Prostate gland (tissue), 2 donors: ENCODE results near the gene FREM2. TPM values are rescaled to one million over a fixed set of nuclear protein-coding genes. Genes with fewer than 3 reads are reported as not detected.

ENCODE experiments used
- DNase-seq: peaks from one replicate; pipeline ENCODE4 v3.0.0-alpha.2; 2019; ENCODE audit warnings: low spot score
- H3K27ac ChIP-seq, 2 donors: fragments of 200-600 bp; sonication (generic); 2 replicates each; pipeline ENCODE4 v1.5.1; 2017 to 2019
- H3K27me3 ChIP-seq: fragments of 200-600 bp; sonication (generic); replicated peaks from 2 replicates; pipeline ENCODE4 v1.5.1; 2019; ENCODE audit not compliant: insufficient read depth
- H3K36me3 ChIP-seq, 2 donors: fragments of 200-600 bp; sonication (generic); 1 replicate in 1 of 2; 2 replicates in 1 of 2; pipeline versions ENCODE4 v1.5.1 to v1.8.1; 2017 to 2019
- H3K4me1 ChIP-seq: fragments of 200-600 bp; sonication (generic); replicated peaks from 2 replicates; pipeline ENCODE4 v1.5.1; 2019
- H3K4me3 ChIP-seq, 2 donors: fragments of 200-600 bp; sonication (generic); 2 replicates each; pipeline ENCODE4 v1.5.1; 2017 to 2019
- H3K9me3 ChIP-seq: fragments of 200-600 bp; sonication (generic); 2 replicates; pipeline ENCODE4 v1.5.1; 2017
- CTCF ChIP-seq, 4 experiments: fragments of 200-600 bp in 2 of 4; fragments of 450-650 bp in 2 of 4; sonication (generic) in 2 of 4; IDR thresholded peaks; 1 replicate in 3 of 4; 2 replicates in 1 of 4; pipeline ENCODE4 v1.5.1; 2016 to 2019; ENCODE audit warnings: antibody characterized with exemption in 4 of 4, mild to moderate bottlenecking in 2 of 4, moderate library complexity in 2 of 4
- POLR2A ChIP-seq: fragments of 450-650 bp; IDR thresholded peaks from one replicate; pipeline ENCODE4 v1.6.1; 2016; ENCODE audit warnings: antibody characterized with exemption, mild to moderate bottlenecking
- POLR2AphosphoS5 ChIP-seq: sonication (generic); formaldehyde crosslinking; IDR thresholded peaks from one replicate; pipeline ENCODE4 v1.6.1; 2017; ENCODE audit warnings: antibody characterized with exemption
- WGBS: methylation state at CpG from one replicate; pipeline ENCODE4 v1.1.5; 2018; 5-methylcytosine and 5-hydroxymethylcytosine counted together
- intact Hi-C: fragments of 100-400 bp; cut with DNase I; formaldehyde crosslinking; loops from one replicate; pipeline ENCODE4 v1.14.2; 2022
- total RNA-seq, 2 donors: library from RNA; depleted of rRNA; stranded (reverse); fragments of >200 nt; gene quantifications; one replicate each; pipeline ENCODE4 v1.1.0, GENCODE V29; 2016

Gene FREM2
- total RNA-seq, 2 donors from 2014 or later, result 3.1 to 5.9 TPM

DNA sequence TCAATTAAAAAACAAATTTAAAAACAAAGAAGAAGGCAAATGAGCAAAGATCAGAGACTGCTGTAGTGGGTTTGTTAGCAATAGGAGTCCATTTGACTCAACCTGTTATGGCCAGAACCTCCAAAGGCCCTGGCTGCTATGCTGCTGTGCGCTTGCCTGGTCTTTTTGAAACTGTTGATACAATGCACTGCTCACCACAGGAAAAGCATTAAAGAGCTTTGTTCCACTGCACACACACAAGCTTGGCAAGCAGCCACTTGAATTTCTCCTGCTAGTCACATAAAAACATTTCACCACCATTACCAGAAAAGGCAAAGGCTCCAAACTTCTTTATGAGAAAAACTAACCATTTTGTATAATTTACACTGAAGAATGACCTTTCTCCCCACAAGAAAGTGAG is 132.2 kb downstream of the FREM2 start:
- 18% methylated on average over 1 of the region's 1 CpG for WGBS
- Histone ChIP-seq H3K36me3 (no peaks in the 10 kb centered on the region), H3K27ac (no peak overlapping the region), H3K9me3 (no peaks in the 10 kb centered on the region), H3K4me1 (no peaks in the 10 kb centered on the region), H3K27me3 (no peaks in the 10 kb centered on the region), H3K4me3 (no peak overlapping the region)
- no peak for TF ChIP-seq POLR2AphosphoS5
- no peak for TF ChIP-seq CTCF (IDR thresholded peaks at IDR 0.05)
- TF ChIP-seq POLR2A, result no peak
- intact Hi-C loops, result no loop called here
- DNase-seq, result peak; percentile 28

GRCh38 chr13:38819596-38819995 is 132.7 kb downstream of the FREM2 start:
- DNase-seq, result no peak
- Histone ChIP-seq H3K27ac (no peak overlapping the region), H3K36me3 (no peaks in the 10 kb centered on the region), H3K9me3 (no peaks in the 10 kb centered on the region), H3K27me3 (no peaks in the 10 kb centered on the region), H3K4me3 (no peak overlapping the region), H3K4me1 (no peaks in the 10 kb centered on the region)
- 54% methylated on average over 2 of the region's 2 CpGs for WGBS
- no peak for TF ChIP-seq CTCF (IDR thresholded peaks at IDR 0.05)
- TF ChIP-seq POLR2A, result no peak
- intact Hi-C loops, result no loop called here

- no peak for DNase-seq
- 26% methylated on average over 8 of the region's 8 CpGs for WGBS
- Histone ChIP-seq H3K36me3 (no peaks in the 10 kb centered on the region), H3K9me3 (no peaks in the 10 kb centered on the region), H3K27ac (no peak overlapping the region), H3K27me3 (no peaks in the 10 kb centered on the region), H3K4me1 (no peaks in the 10 kb centered on the region), H3K4me3 (no peak overlapping the region)
- intact Hi-C loops, result no loop called here
- TF ChIP-seq POLR2A, result no peak
These were observed 135.1 kb downstream of the FREM2 start for GRCh38 chr13:38821770-38822551.

DNA sequence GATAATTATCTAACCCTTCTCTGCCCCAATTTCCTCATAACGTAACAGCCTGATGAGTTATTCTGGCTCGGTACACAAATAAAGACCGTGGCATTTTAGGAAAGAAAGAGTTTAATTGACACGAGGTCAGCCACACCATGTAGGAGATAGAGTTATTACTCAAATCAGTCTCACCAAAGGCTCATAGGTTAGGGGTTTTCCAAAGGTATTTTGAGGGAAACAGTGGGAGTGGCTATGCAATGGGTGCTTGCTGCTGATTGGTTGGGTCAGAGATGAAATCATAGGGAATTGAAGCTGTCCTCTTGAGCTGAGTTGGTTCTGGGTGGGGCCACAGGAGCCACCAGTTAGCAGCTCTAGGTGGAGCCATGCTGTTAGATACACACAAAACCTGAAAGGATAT is 137.5 kb downstream of the FREM2 start:
- H3K36me3 ChIP-seq, result no peaks in the 10 kb centered on the region
- H3K27ac ChIP-seq, result no peak overlapping the region
- H3K4me3 ChIP-seq, result no peak overlapping the region
- H3K4me1 ChIP-seq, result no peaks in the 10 kb centered on the region
- H3K27me3 ChIP-seq, result no peaks in the 10 kb centered on the region
- DNase-seq, result no peak
- TF ChIP-seq CTCF (IDR thresholded peaks at IDR 0.05), result no peak
- no peak for TF ChIP-seq POLR2A
- TF ChIP-seq POLR2AphosphoS5, result no peak
- no peaks in the 10 kb centered on the region for H3K9me3 ChIP-seq
- intact Hi-C loops, result no loop called here
- WGBS, result 88% methylated on average over 4 of the region's 4 CpGs

- H3K4me1 ChIP-seq, result no peaks in the 10 kb centered on the region
- no peaks in the 10 kb centered on the region for H3K27me3 ChIP-seq
- TF ChIP-seq POLR2AphosphoS5 (no peak), POLR2A (no peak), CTCF (IDR thresholded peaks at IDR 0.05) (no peak)
- no peak overlapping the region for H3K27ac ChIP-seq
- no peaks in the 10 kb centered on the region for H3K9me3 ChIP-seq
- DNase-seq, result no peak
- 47% methylated on average over 11 of the region's 11 CpGs for WGBS
- intact Hi-C loops, result no loop called here
- H3K36me3 ChIP-seq, result no peaks in the 10 kb centered on the region
- H3K4me3 ChIP-seq, result no peak overlapping the region
These were observed 139.4 kb downstream of the FREM2 start for GRCh38 chr13:38826182-38826813.
